ENCODE measurements around the gene DLG3. TPM values are rescaled to one million over a fixed set of nuclear protein-coding genes. Genes with fewer than 3 reads are reported as not detected.

Gene DLG3
- total RNA-seq, 1 experiment from 2014 or later, result 71.2 TPM

DNA sequence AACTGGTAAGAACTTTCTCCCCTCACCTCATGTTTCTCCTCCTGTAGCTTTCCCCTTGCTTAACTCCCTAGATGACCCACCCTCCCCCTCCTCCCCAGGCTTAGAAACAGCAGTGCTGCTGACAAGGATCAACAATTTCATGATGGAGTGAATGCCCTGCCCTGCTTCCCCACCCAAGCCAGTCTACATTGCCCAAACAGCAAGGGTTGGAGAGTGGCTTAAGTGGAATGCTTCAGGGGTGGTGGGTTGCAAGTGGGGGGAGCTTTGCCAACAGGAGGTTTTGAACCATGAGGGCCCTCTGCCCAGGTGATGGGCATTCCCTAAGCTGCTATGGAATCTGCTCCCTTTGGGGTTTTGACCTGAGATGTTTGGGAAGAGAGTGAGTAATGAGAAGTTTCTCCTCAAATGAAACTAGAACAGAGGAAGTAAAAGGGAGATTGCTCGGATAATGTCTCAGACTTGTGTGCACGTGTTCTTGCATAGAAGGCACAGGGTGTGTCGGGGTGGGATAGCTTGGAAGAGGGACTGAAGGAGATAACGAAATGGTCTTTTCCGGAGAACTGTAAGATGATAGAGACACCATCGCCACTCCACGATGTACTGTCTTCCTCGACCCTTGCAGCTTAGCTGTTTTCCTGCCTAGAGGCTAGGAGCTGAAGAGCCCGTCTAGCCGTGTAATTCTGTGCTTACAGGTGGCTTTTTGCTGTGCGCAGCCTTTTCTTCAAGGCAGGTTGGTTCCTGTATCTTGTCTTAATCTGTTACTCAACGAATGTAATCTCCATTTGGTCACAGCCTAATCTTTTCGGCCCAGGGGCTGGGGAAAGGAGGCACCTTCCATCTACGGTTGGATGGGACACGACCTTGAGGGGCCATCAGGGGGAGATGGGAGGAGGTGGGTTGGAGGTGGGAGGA is 11.4 kb upstream of the DLG3 start:
- no peak overlapping the region for H4K8ac ChIP-seq (replicated peaks; ENCODE audit: insufficient read length, low read depth, low read length)
- WGBS (ENCODE audit: extremely low coverage, insufficient read length, low lambda C conversion rate), result no CpG with 5 or more reads among the region's 15 CpGs

More for the DNA sequence above, 11.4 kb upstream of the DLG3 start:
- Histone ChIP-seq H3T11ph (ENCODE audit: low read length) (no peak overlapping the region), H3K27ac (ENCODE audit: insufficient read length, low read depth, low read length) (no peak overlapping the region), H3K79me1 (ENCODE audit: insufficient read depth, low read depth, low read length, poor library complexity, severe bottlenecking) (no peaks in the 10 kb centered on the region), H4K5ac (ENCODE audit: insufficient read length, low read depth, low read length) (no peak overlapping the region), H3K9me3 (ENCODE audit: control insufficient read depth, low read depth, low read length) (peaks cover 48% of the 10 kb centered on the region), H3K23me2 (ENCODE audit: insufficient read length, low read depth, low read length, poor library complexity, severe bottlenecking) (peaks cover 10% of the 10 kb centered on the region), H3K23ac (ENCODE audit: insufficient read length, low read depth, low read length) (no peak overlapping the region), H3K56ac (ENCODE audit: insufficient read length, low read depth, low read length) (no peak overlapping the region), H2AFZ (ENCODE audit: low read length) (no peak overlapping the region), H2BK12ac (ENCODE audit: insufficient read length, low read depth, low read length) (no peak overlapping the region), H3K4ac (ENCODE audit: low read depth, low read length) (no peak overlapping the region), H2BK20ac (ENCODE audit: low read depth, low read length, poor library complexity, severe bottlenecking) (no peak overlapping the region), H3K4me2 (ENCODE audit: insufficient read depth, insufficient read length, low read length) (peak overlapping the region; percentile 81), H2AK5ac (ENCODE audit: insufficient read length, low read length) (no peak overlapping the region), H3K14ac (ENCODE audit: insufficient read depth, low read length) (no peak overlapping the region), H3K18ac (ENCODE audit: insufficient read length, low read depth, low read length) (no peak overlapping the region), H2BK120ac (ENCODE audit: low read depth, low read length, poor library complexity, severe bottlenecking) (no peak overlapping the region), H2BK15ac (ENCODE audit: low read depth, low read length) (no peak overlapping the region), H4K91ac (ENCODE audit: insufficient read length, low read depth, low read length) (no peak overlapping the region), H2BK5ac (ENCODE audit: insufficient read length, low read length) (no peak overlapping the region), H3K79me2 (ENCODE audit: insufficient read depth, low read length) (no peaks in the 10 kb centered on the region), H3K27me3 (ENCODE audit: insufficient read depth, low read length) (no peaks in the 10 kb centered on the region), H4K20me1 (ENCODE audit: control insufficient read depth, insufficient read depth, insufficient read length) (no peaks in the 10 kb centered on the region), H3K4me1 (ENCODE audit: insufficient read depth, low read length) (no peaks in the 10 kb centered on the region; the same call in 1 of the 2 replicates), H3K9ac (ENCODE audit: extremely low read depth, insufficient read length, low read length) (no peak overlapping the region)
- peak overlapping the region in 2 of 3 experiments; percentile 17 to 38; a peak in 1 of 7 replicates for H3K27ac Mint-ChIP-seq
- peaks cover 21 to 41% (median 27%) of the 10 kb centered on the region in 3 experiments for H3K36me3 Mint-ChIP-seq (ENCODE audit: insufficient read depth in 1 of 3, low read depth in 3 of 3)
- DNase-seq, result no peak
- H3K4me1 Mint-ChIP-seq, result peaks cover 15 to 23% of the 10 kb centered on the region in 2 experiments
- peaks cover 3% of the 10 kb centered on the region for H3K27me3 Mint-ChIP-seq (ENCODE audit: low read depth)
- TF ChIP-seq, protein P1, sequence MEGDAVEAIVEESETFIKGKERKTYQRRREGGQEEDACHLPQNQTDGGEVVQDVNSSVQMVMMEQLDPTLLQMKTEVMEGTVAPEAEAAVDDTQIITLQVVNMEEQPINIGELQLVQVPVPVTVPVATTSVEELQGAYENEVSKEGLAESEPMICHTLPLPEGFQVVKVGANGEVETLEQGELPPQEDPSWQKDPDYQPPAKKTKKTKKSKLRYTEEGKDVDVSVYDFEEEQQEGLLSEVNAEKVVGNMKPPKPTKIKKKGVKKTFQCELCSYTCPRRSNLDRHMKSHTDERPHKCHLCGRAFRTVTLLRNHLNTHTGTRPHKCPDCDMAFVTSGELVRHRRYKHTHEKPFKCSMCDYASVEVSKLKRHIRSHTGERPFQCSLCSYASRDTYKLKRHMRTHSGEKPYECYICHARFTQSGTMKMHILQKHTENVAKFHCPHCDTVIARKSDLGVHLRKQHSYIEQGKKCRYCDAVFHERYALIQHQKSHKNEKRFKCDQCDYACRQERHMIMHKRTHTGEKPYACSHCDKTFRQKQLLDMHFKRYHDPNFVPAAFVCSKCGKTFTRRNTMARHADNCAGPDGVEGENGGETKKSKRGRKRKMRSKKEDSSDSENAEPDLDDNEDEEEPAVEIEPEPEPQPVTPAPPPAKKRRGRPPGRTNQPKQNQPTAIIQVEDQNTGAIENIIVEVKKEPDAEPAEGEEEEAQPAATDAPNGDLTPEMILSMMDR (conservative IDR thresholded peaks at IDR 0.05), result no peak
- peaks cover 74 to 80% of the 10 kb centered on the region in 2 experiments for H3K9me3 Mint-ChIP-seq
- H3K4me3 Mint-ChIP-seq, result peak overlapping the region; percentile 83 to 90

Measured in H9 (cell line).